HG02943 (cell line): Measurements from ENCODE around the gene TMEM259.

Source experiments
- ATAC-seq: cut with Tn5 transposase; IDR thresholded peaks from one replicate; pipeline ENCODE4 v1.9.1; 2021; ENCODE audit warnings: mild to moderate bottlenecking, low read depth, moderate library complexity; ENCODE audit not compliant: unreplicated experiment

Gene TMEM259

GRCh38 chr19:990746-991145 lies 30.2 kb downstream of the TMEM259 start:
- no peak for ATAC-seq

- ATAC-seq: no peak
Measured at GRCh38 chr19:990119-990571, 30.8 kb downstream of the TMEM259 start.

GRCh38 chr19:989381-990081 lies 31.4 kb downstream of the TMEM259 start:
- no peak for ATAC-seq

- no peak for ATAC-seq
Measured at GRCh38 chr19:988510-988909, 32.4 kb downstream of the TMEM259 start.

- no peak for ATAC-seq
Measured at GRCh38 chr19:988081-988480, 32.8 kb downstream of the TMEM259 start.

GRCh38 chr19:986083-986482 lies 34.8 kb downstream of the TMEM259 start:
- ATAC-seq: no peak

- peak; percentile 66 for ATAC-seq
Measured at GRCh38 chr19:984165-984967, 36.6 kb downstream of the TMEM259 start, which contains the start of gene WDR18. Gene WDR18 (plus strand): TSS chr19:984345. CDS start chr19:984354, 9 bp downstream.

GRCh38 chr19:982567-983170 lies 38.3 kb downstream of the TMEM259 start:
- no peak for ATAC-seq

- no peak for ATAC-seq
Measured at GRCh38 chr19:980133-980998, 40.6 kb downstream of the TMEM259 start.

GRCh38 chr19:979318-979741 lies 41.6 kb downstream of the TMEM259 start:
- no peak for ATAC-seq

- ATAC-seq: no peak
Measured at GRCh38 chr19:977058-977464, 43.9 kb downstream of the TMEM259 start.

- no peak for ATAC-seq
Measured at GRCh38 chr19:976476-976875, 44.4 kb downstream of the TMEM259 start.

GRCh38 chr19:974564-975257 lies 46.2 kb downstream of the TMEM259 start:
- ATAC-seq: no peak

- ATAC-seq: no peak
Measured at GRCh38 chr19:973726-974563, 47.0 kb downstream of the TMEM259 start.

- ATAC-seq: no peak
Measured at GRCh38 chr19:972281-972680, 48.6 kb downstream of the TMEM259 start.

- ATAC-seq: no peak
Measured at GRCh38 chr19:971795-972194, 49.1 kb downstream of the TMEM259 start.

GRCh38 chr19:970695-971094 lies 50.2 kb downstream of the TMEM259 start:
- no peak for ATAC-seq

GRCh38 chr19:966485-967088 lies 54.3 kb downstream of the TMEM259 start:
- ATAC-seq: no peak
